HG03097 (cell line): ENCODE data around the gene CUBN.

ENCODE experiments used
- ATAC-seq: cut with Tn5 transposase; IDR thresholded peaks from one replicate; pipeline ENCODE4 v1.9.1; 2021; ENCODE audit not compliant: unreplicated experiment, low FRiP score

The CUBN gene

DNA sequence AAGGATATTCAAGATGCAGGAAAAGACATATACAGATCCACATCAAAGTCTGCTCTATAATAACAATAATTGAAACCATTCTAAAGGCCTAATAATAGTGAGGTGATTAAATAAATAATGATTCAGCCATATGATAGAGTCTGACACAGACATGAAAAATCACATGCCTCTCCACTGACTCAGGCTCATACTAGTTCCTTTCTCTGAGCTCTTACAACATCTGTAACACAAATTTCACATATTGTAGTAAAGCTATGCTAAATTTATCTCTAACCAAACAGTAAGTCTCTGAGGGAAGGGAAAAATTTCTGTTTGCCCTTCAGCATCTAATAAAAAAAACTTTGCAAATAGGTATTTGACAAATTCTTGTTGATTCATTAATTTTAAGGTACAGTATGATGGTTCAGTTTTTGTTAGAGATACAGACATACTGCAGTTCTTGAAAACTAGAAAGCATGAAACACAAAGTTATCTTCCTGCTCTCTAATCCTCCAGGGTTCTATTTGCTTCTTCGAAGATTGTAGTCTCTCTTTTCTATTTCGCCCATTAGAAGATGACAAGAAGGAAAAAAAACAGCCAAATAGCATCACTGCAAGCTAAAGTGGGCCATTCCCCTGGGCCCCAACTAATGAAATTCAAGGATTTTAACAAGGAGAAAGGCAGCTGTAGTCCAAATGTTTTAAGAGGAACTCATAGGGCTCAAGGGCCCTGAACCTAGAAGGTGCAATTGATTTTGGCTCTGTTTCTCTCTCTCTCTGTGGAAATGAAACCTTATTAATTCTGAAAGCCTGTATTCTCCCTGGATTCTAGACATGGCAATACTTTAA lies 53.9 kb downstream of the CUBN start:
- no peak for ATAC-seq

- ATAC-seq = no peak
Observed at GRCh38 chr10:17074541-17074847, 55.1 kb downstream of the CUBN start.

GRCh38 chr10:17073725-17074540 lies 55.7 kb downstream of the CUBN start:
- no peak for ATAC-seq

DNA sequence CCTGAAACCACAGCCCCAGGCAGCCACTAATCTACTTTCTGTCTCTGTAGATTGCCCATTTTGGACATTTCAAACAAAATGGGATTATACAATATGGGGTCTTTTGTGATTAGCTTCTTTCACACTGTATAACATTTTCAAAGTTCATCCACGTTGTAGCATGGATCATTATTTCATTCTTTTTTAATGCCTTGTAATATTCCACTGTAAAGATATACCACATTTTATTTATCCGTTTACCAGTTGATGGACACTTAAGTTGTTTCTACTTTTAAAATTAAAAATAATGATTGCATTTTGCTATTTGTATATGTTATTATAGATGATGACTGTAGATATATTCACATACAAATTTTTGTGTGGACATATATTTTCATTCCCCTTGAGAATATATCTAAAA lies 60.7 kb downstream of the CUBN start:
- no peak for ATAC-seq

GRCh38 chr10:17067376-17068264 lies 62.0 kb downstream of the CUBN start:
- ATAC-seq = no peak

- no peak for ATAC-seq
Observed at GRCh38 chr10:17066807-17067206, 62.8 kb downstream of the CUBN start.

DNA sequence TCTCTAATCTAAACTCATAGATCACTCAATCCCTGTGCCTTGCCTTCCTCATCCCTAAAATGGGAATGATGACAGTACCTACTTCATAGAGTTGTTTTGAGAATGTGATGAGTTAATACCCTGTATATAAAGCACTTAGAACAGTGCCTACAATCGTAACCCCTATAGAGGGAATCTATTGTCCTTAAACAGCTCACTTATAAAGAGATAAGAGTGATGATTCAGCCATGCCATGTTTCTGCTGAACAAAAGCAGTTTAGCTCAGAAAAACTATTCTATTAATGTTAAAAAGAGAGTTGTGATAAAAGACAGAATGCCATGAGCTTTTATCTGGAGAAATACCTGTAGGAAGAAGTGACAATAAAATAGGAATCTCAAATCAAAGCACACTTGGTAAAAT lies 63.6 kb downstream of the CUBN start:
- ATAC-seq = no peak

- no peak for ATAC-seq
Observed at GRCh38 chr10:17065273-17065672, 64.3 kb downstream of the CUBN start.

GRCh38 chr10:17064435-17064834 lies 65.2 kb downstream of the CUBN start:
- ATAC-seq = no peak

- ATAC-seq = no peak
Observed at GRCh38 chr10:17062955-17063484, 66.6 kb downstream of the CUBN start.

DNA sequence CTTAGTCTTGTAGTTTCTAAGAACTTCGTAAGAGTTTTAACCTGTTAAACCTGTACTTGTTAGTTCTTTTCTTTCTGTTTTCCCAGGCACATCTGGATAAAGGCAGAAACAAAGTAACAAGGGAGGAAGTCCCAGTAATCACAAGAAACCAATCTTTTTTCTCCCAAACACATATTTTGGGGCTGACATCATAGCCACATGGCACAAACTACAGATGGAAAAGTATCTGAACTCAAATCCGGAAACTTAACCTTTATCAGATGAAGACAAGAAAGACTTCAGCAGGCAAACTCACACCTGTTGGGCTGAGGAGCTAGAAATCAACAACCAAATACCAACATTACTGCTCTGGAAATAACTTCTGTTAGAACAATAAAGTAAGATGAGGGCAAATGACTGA lies 67.1 kb downstream of the CUBN start:
- no peak for ATAC-seq

DNA sequence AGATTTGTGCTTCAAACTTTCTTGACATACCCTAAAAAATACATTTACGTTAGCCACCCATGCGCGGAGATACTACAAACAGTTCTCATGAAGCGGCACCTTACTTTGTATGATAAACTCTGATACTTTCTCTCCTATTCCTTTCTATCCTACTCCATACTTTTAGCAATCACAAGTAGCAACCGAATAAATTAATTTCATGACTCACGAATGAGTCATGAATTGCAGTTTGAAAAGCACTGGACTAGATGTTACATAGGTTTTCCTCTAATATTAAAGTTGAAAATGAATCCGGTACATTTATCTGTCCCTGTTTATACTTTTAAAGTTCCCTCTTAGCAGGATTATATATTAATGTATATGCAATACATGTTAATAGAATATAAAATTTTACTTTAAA lies 67.6 kb downstream of the CUBN start:
- no peak for ATAC-seq

- no peak for ATAC-seq
Observed at GRCh38 chr10:17061418-17061817, 68.2 kb downstream of the CUBN start.

- ATAC-seq = no peak
Observed at GRCh38 chr10:17060289-17060688, 69.3 kb downstream of the CUBN start.

DNA sequence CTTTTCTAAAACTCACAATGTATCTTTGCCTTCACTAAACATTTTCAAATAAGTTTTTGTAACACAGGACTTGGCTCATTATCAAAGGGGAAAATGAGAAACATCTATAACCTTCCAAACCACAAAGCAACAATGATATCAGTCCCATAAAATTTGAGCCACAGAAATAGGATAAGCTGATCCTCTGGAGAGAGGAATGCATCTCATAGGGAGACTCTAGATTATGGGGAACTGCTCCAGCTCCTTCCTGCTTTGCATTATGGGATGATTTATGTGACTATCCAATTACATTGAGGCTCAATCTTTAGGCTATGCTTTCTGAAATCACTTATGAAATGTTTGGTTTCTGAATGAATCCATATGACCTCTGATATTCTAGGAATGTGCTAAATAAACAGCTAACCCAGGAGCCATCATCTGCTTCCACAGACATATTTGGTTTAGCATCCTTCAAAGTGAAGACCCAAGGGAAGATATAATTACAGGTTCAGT lies 70.4 kb downstream of the CUBN start:
- ATAC-seq = no peak

DNA sequence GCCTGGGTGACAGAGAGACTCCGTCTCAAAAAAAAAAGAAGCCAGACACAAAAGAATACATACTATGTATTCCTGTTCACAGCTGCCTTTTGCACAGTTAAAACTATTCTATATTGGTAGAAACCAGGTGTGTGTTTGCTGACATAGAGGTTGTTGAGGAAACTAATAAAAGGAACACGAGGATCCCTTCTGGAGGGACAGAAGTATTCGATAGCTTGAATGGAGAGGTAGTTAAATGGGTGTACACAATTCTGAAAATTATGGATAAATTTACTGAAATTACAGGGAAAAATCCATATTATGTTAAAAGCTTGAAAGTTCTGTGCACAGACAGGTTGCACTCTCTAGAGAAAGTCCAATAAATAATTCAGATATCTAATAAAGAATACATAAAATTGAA lies 71.5 kb downstream of the CUBN start:
- no peak for ATAC-seq

GRCh38 chr10:17056781-17057428 lies 72.7 kb downstream of the CUBN start:
- no peak for ATAC-seq

DNA sequence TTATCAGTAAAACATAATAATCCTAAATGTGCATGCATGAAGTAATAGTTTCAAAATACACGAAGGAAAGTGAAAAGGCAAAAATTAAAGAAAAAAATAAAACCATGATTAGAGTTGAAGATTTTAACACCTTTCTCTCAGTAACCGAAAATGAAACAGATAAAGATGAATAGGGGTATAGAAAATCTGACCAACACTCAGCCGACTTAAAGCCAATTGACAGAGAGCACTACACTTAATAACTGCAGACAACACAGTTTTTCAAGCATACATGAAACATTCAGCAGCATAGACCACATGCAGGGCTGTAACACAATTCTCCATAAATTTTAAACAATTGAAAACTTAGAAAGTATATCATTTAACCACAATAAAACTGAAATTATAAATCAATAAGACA lies 76.1 kb downstream of the CUBN start:
- no peak for ATAC-seq

GRCh38 chr10:17053061-17053460 lies 76.5 kb downstream of the CUBN start:
- ATAC-seq = no peak

DNA sequence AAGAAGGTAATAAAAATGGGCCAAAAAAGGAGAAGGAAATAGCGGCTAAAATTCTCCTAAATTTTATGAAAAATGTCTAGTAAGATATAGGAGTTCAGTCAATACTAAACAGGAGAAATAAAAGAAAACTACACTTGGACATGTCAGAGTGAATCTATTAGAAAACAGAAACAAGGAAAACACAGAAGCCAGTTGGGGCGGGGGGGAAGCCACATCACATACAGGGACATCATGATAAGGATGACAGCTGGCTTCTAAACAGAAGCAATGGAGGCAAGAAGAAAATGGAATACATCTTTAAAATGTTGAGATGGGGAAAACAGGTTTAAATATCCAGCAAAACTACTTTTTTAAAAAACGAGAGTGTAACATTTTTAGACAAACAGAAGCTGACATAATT lies 77.8 kb downstream of the CUBN start:
- no peak for ATAC-seq
